PC-3 (cell line): Measurements from ENCODE around the gene GC. TPM values are rescaled to one million over a fixed set of nuclear protein-coding genes. Genes with fewer than 3 reads are reported as not detected.
A peak's percentile ranks its signal among the peaks of the same experiment; 100 is the strongest.

Source experiments
- ATAC-seq: fragments of 200-7000 bp; cut with Tn5 transposase; 2 replicates; pipeline ENCODE4 v1.9.1; 2020; ENCODE audit warnings: mild to moderate bottlenecking, moderate library complexity
- Bru-seq: library from RNA; stranded (reverse); fragments of 400-500 nt; gene quantifications from one replicate; lab custom pipeline; 2021; lab: Mats Ljungman, UMichigan
- BruChase-seq, 2 experiments: library from RNA; stranded (reverse); fragments of 400-500 nt; gene quantifications; one replicate each; lab custom pipeline; 2021; lab: Mats Ljungman, UMichigan
- BruUV-seq: library from RNA; stranded (reverse); fragments of 400-500 nt; replicated peaks from 2 replicates; lab custom pipeline; 2021; lab: Mats Ljungman, UMichigan
- CTCF ChIA-PET: fragments of 300-600 bp; sonication (Branson Sonifier 250); formaldehyde crosslinking; loops from one replicate; lab custom pipeline; 2022; ENCODE audit warnings: antibody characterized with exemption; lab: Charles Lee
- POLR2A ChIA-PET: fragments of 300-600 bp; sonication (Branson Sonifier 250); formaldehyde crosslinking; loops from one replicate; lab custom pipeline; 2022; ENCODE audit warnings: antibody characterized with exemption; ENCODE audit not compliant: unreplicated experiment; lab: Charles Lee
- DNase-seq: peaks from one replicate; pipeline ENCODE4 v3.0.0-alpha.2; 2015
- H2AFZ ChIP-seq: fragments of 300-600 bp; sonication (generic); 2 replicates; pipeline ENCODE4 v1.6.0; 2016; ENCODE audit warnings: antibody characterized with exemption, low read length
- H3F3A ChIP-seq: fragments of 300-600 bp; sonication (generic); one replicate; pipeline ENCODE4 v1.6.0; 2017; ENCODE audit warnings: antibody characterized with exemption, low read length, control low read depth, mild to moderate bottlenecking; ENCODE audit not compliant: unreplicated experiment
- H3K27ac ChIP-seq: fragments of 300-600 bp; sonication (generic); 2 replicates; pipeline ENCODE4 v1.5.1; 2016; ENCODE audit warnings: mild to moderate bottlenecking, low read length
- H3K27me3 ChIP-seq: fragments of 300-600 bp; sonication (generic); 2 replicates; pipeline ENCODE4 v1.6.1; 2016; ENCODE audit warnings: low read length, mixed read lengths
- H3K36me3 ChIP-seq: fragments of 300-600 bp; sonication (generic); 2 replicates; pipeline ENCODE4 v1.6.1; 2016; ENCODE audit warnings: low read depth, mixed run types, low read length, mixed read lengths
- H3K4me1 ChIP-seq: fragments of 300-600 bp; sonication (generic); 2 replicates; pipeline ENCODE4 v1.5.1; 2016; ENCODE audit warnings: low read length; ENCODE audit not compliant: insufficient read depth
- H3K4me2 ChIP-seq: fragments of 300-600 bp; sonication (generic); 2 replicates; pipeline ENCODE4 v1.6.0; 2016; ENCODE audit warnings: low read length
- H3K4me3 ChIP-seq: fragments of 300-600 bp; sonication (generic); 2 replicates; pipeline ENCODE4 v1.5.1; 2016; ENCODE audit warnings: mild to moderate bottlenecking, low read length, mixed read lengths
- H3K79me2 ChIP-seq: fragments of 300-600 bp; sonication (generic); 2 replicates; pipeline ENCODE4 v1.6.1; 2017; ENCODE audit warnings: low read length, mixed read lengths
- H3K9ac ChIP-seq: fragments of 300-600 bp; sonication (generic); 2 replicates; pipeline ENCODE4 v1.6.0; 2016; ENCODE audit warnings: mild to moderate bottlenecking, low read length
- H3K9me2 ChIP-seq: fragments of 300-600 bp; sonication (generic); replicated peaks from 2 replicates; pipeline ENCODE4 v1.6.1; 2016; ENCODE audit warnings: mixed run types, low read length, mixed read lengths
- H3K9me3 ChIP-seq: fragments of 300-600 bp; sonication (generic); 2 replicates; pipeline ENCODE4 v1.6.1; 2016; ENCODE audit warnings: low read length, mixed read lengths
- H4K20me1 ChIP-seq: fragments of 300-600 bp; sonication (generic); 2 replicates; pipeline ENCODE4 v1.6.1; 2016; ENCODE audit warnings: low read length, mixed read lengths
- EZH2 ChIP-seq: fragments of 300-600 bp; sonication (generic); IDR thresholded peaks from one replicate; pipeline ENCODE4 v1.6.1; 2017; ENCODE audit warnings: antibody characterized with exemption, mild to moderate bottlenecking, low read length; ENCODE audit not compliant: unreplicated experiment
- EZH2phosphoT487 ChIP-seq: fragments of 300-600 bp; sonication (generic); IDR thresholded peaks from 2 replicates; pipeline ENCODE4 v1.6.1; 2018; ENCODE audit warnings: mild to moderate bottlenecking, antibody characterized with exemption, low read length, borderline replicate concordance
- intact Hi-C: fragments of 100-400 bp; cut with micrococcal nuclease; formaldehyde crosslinking; loops from 2 replicates; pipeline ENCODE4 v1.9.0; 2023
- long read RNA-seq: library from polyadenylated mRNA; unstranded; transcript quantifications from one replicate; pipeline ENCODE4 v2.0.0, GENCODE V29; 2021; ENCODE audit not compliant: unreplicated experiment
- total RNA-seq: library from RNA; depleted of rRNA; stranded (reverse); fragments of >200 nt; gene quantifications from 2 replicates; pipeline ENCODE4 v1.2.3, GENCODE V29; 2014; rRNA removed
- TF ChIP-seq, protein P1 (sequence below): fragments of 300-600 bp; sonication (generic); conservative IDR thresholded peaks from 2 replicates; pipeline ENCODE4 v1.5.1; 2017; ENCODE audit warnings: antibody characterized with exemption, low read depth, mild to moderate bottlenecking, low read length

GC gene, protein sequence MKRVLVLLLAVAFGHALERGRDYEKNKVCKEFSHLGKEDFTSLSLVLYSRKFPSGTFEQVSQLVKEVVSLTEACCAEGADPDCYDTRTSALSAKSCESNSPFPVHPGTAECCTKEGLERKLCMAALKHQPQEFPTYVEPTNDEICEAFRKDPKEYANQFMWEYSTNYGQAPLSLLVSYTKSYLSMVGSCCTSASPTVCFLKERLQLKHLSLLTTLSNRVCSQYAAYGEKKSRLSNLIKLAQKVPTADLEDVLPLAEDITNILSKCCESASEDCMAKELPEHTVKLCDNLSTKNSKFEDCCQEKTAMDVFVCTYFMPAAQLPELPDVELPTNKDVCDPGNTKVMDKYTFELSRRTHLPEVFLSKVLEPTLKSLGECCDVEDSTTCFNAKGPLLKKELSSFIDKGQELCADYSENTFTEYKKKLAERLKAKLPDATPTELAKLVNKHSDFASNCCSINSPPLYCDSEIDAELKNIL
- total RNA-seq (not detected in 2 replicates), Bru-seq, nascent RNA (percentile 1 among the genes with signal in this experiment), BruChase-seq, experiment 1, labeled RNA remaining after a 6-hour chase (not detected), BruChase-seq, experiment 2, labeled RNA remaining after a 2-hour chase (not detected)
- long read RNA-seq = 0 reads

GRCh38 chr4:71783972-71784371 lies at the start of gene GC:
TSS of gene GC (minus strand) at chr4:71784079. CDS start at chr4:71784018, 61 bp downstream.
- no peaks in the 10 kb centered on the region for H3K36me3 ChIP-seq
- no peak within 1 kb of the TSS for H3K9ac ChIP-seq
- no peak within 1 kb of the TSS for H3K4me3 ChIP-seq
- H3K4me1 ChIP-seq = no peaks in the 10 kb centered on the region
- intact Hi-C loops = no loop called here
- H3K9me3 ChIP-seq = no peaks in the 10 kb centered on the region
- H4K20me1 ChIP-seq = no peaks in the 10 kb centered on the region
- no peaks in the 10 kb centered on the region for H3K79me2 ChIP-seq
- DNase-seq = no peak
- H3K9me2 ChIP-seq = no peaks in the 10 kb centered on the region
- peaks cover 21% of the 10 kb centered on the region for H3K27me3 ChIP-seq
- TF ChIP-seq EZH2 (no peak), EZH2phosphoT487 (no peak)
- TF ChIP-seq, protein P1, sequence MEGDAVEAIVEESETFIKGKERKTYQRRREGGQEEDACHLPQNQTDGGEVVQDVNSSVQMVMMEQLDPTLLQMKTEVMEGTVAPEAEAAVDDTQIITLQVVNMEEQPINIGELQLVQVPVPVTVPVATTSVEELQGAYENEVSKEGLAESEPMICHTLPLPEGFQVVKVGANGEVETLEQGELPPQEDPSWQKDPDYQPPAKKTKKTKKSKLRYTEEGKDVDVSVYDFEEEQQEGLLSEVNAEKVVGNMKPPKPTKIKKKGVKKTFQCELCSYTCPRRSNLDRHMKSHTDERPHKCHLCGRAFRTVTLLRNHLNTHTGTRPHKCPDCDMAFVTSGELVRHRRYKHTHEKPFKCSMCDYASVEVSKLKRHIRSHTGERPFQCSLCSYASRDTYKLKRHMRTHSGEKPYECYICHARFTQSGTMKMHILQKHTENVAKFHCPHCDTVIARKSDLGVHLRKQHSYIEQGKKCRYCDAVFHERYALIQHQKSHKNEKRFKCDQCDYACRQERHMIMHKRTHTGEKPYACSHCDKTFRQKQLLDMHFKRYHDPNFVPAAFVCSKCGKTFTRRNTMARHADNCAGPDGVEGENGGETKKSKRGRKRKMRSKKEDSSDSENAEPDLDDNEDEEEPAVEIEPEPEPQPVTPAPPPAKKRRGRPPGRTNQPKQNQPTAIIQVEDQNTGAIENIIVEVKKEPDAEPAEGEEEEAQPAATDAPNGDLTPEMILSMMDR = 0 out of 2 replicates have a peak, but pooled peaks have one; percentile 9
- ChIA-PET POLR2A (no interaction called here), CTCF (no interaction called here)
- ATAC-seq = no peak
- H2AFZ ChIP-seq = no peak within 1 kb of the TSS
- H3K27ac ChIP-seq = no peak within 1 kb of the TSS
- no peak within 1 kb of the TSS for H3K4me2 ChIP-seq
- no TSS peak for BruUV-seq
- no peaks in the 10 kb centered on the region for H3F3A ChIP-seq

GRCh38 chr4:71833232-71833900 lies 49.5 kb upstream of the GC start:
- H3K36me3 ChIP-seq = no peaks in the 10 kb centered on the region
- intact Hi-C loops = no loop called here
- H3K9me2 ChIP-seq = no peaks in the 10 kb centered on the region
- ATAC-seq (no peak), DNase-seq (peak; percentile 22)
- H3K9me3 ChIP-seq = no peaks in the 10 kb centered on the region
- POLR2A ChIA-PET = no interaction called here
- H3K4me1 ChIP-seq = no peaks in the 10 kb centered on the region
- H3F3A ChIP-seq = no peaks in the 10 kb centered on the region
- no peaks in the 10 kb centered on the region for H3K27me3 ChIP-seq
- no peak overlapping the region for H3K4me3 ChIP-seq
- no peak overlapping the region for H3K4me2 ChIP-seq
- no peak overlapping the region for H2AFZ ChIP-seq
- TF ChIP-seq EZH2phosphoT487 (no peak), EZH2 (no peak)
- TF ChIP-seq, protein P1 = no peak
- H4K20me1 ChIP-seq = no peaks in the 10 kb centered on the region
- no peaks in the 10 kb centered on the region for H3K79me2 ChIP-seq
- no peak overlapping the region for H3K27ac ChIP-seq
- CTCF ChIA-PET = no interaction called here
- H3K9ac ChIP-seq = no peak overlapping the region
- BruUV-seq = no TSS peak
